Panc1 (cell line): ENCODE measurements around the gene MVD. TPM values are rescaled to one million over a fixed set of nuclear protein-coding genes. Genes with fewer than 3 reads are reported as not detected.

ENCODE experiments used
- ATAC-seq: fragments of 200-7000 bp; cut with Tn5 transposase; 2 replicates; pipeline ENCODE4 v1.9.1; 2020; ENCODE audit warnings: mild to moderate bottlenecking, moderate library complexity
- BruUV-seq: library from RNA; stranded (reverse); fragments of 400-500 nt; replicated peaks from 2 replicates; lab custom pipeline; 2021; lab: Mats Ljungman, UMichigan
- CTCF ChIA-PET: fragments of 300-600 bp; sonication (Branson Sonifier 250); formaldehyde crosslinking; loops from one replicate; lab custom pipeline; 2022; ENCODE audit warnings: antibody characterized with exemption; lab: Charles Lee
- POLR2A ChIA-PET: fragments of 300-600 bp; sonication (Branson Sonifier 250); formaldehyde crosslinking; loops from one replicate; lab custom pipeline; 2022; ENCODE audit warnings: antibody characterized with exemption; lab: Charles Lee
- DNase-seq: peaks from one replicate; pipeline ENCODE4 v3.0.0-alpha.2; 2010; ENCODE audit warnings: low read depth, low spot score
- H3K27ac ChIP-seq: 2 replicates; pipeline ENCODE4 v1.5.1; 2011; ENCODE audit warnings: mild to moderate bottlenecking, low read length, inconsistent platforms
- H3K27me3 ChIP-seq: fragments of 200-500 bp; sonication (Bioruptor generic); 2 replicates; pipeline ENCODE4 v1.6.0; 2014; ENCODE audit warnings: low read length, inconsistent platforms; ENCODE audit not compliant: control insufficient read depth, insufficient read depth
- H3K36me3 ChIP-seq: fragments of 200-500 bp; sonication (Bioruptor generic); 2 replicates; pipeline ENCODE4 v1.5.1; 2014; ENCODE audit warnings: inconsistent platforms, mild to moderate bottlenecking, low read length, moderate library complexity; ENCODE audit not compliant: control insufficient read depth, insufficient read depth
- H3K4me1 ChIP-seq: 2 replicates; pipeline ENCODE4 v1.5.1; 2011; ENCODE audit warnings: inconsistent platforms, mild to moderate bottlenecking, low read length, moderate library complexity; ENCODE audit not compliant: control insufficient read depth, insufficient read depth
- H3K4me3 ChIP-seq, 2 experiments: 2 replicates each; pipeline ENCODE4 v1.5.1; 2011 to 2012; ENCODE audit warnings: low read depth in 2 of 2, low read length in 2 of 2, mild to moderate bottlenecking in 2 of 2, inconsistent platforms in 1 of 2, moderate library complexity in 1 of 2
- H3K9me3 ChIP-seq: fragments of 200-500 bp; sonication (Bioruptor generic); 2 replicates; pipeline ENCODE4 v1.5.1; 2014; ENCODE audit warnings: low read depth, mild to moderate bottlenecking, inconsistent platforms, low read length, moderate library complexity; ENCODE audit not compliant: control insufficient read depth, insufficient read depth
- CTCF ChIP-seq: fragments of 450-650 bp; IDR thresholded peaks from 2 replicates; pipeline ENCODE4 v1.5.1; 2017; ENCODE audit warnings: mild to moderate bottlenecking
- POLR2AphosphoS5 ChIP-seq: IDR thresholded peaks from 2 replicates; pipeline ENCODE4 v1.6.1; 2012; ENCODE audit warnings: mild to moderate bottlenecking, low read depth, low read length, moderate library complexity
- SIN3A ChIP-seq: IDR thresholded peaks from 2 replicates; pipeline ENCODE4 v1.6.1; 2012; ENCODE audit warnings: low read depth, mild to moderate bottlenecking, low read length, moderate library complexity, borderline replicate concordance; ENCODE audit not compliant: insufficient read depth
- TCF7L2 ChIP-seq: IDR thresholded peaks from 2 replicates; pipeline ENCODE4 v1.6.1; 2011; ENCODE audit warnings: mild to moderate bottlenecking, low read depth, low read length, inconsistent platforms
- in situ Hi-C: cut with HindIII; loops from 2 replicates; pipeline ENCODE4 v1.10.0; 2016; ENCODE audit warnings: low sequenced_read_pairs, low pct_unique_long_range_greater_than_20kb
- intact Hi-C: fragments of 100-400 bp; cut with micrococcal nuclease; formaldehyde crosslinking; loops from one replicate; pipeline ENCODE4 v1.10.0; 2022; ENCODE audit not compliant: unreplicated experiment
- total RNA-seq: library from RNA; stranded (reverse); gene quantifications from one replicate; pipeline ENCODE4 v1.2.1, GENCODE V29; 2021; ENCODE audit not compliant: unreplicated experiment
- TF ChIP-seq, protein P1 (sequence below), 2 experiments: IDR thresholded peaks; 2 replicates each; pipeline ENCODE4 v1.6.1; 2011 to 2012; ENCODE audit warnings: low read depth in 2 of 2, control low read depth in 1 of 2, low read length in 1 of 2, mild to moderate bottlenecking in 1 of 2, moderate library complexity in 1 of 2; ENCODE audit not compliant: insufficient read depth in 1 of 2

Gene MVD
- total RNA-seq, 1 experiment from 2014 or later = 96.8 TPM

DNA sequence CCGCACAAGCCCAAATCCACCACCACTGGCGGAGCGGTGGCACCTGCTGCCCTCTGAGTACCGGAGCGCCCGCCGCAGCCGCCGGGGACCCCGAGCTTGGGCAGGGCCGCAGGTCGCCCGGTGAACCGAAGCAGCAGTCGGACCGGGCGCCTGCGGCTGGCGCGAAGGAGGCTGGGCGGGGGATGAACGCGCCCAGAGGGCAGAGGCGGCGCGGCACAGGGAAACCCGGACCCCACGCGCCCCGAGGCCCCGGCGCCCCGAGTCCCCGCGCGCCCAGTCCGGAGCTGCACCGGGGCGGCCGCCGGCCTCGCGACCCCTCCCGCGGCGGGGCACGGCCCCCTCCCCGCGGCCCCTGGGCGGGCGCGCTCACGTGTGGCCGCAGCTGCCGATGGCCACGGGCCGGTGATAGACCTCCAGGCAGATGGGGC lies 42.9 kb upstream of the MVD start:
- in situ Hi-C loops = no loop called here
- peak overlapping the region; percentile 59; the same call in 1 of the 2 replicates for H3K27ac ChIP-seq
- H3K27me3 ChIP-seq = no peaks in the 10 kb centered on the region
- DNase-seq (no peak), ATAC-seq (peak; percentile 39)
- BruUV-seq = no TSS peak
- peaks cover 9% of the 10 kb centered on the region for H3K4me1 ChIP-seq
- H3K4me3 ChIP-seq = peak overlapping the region; percentile 59 to 85
- CTCF ChIA-PET = no interaction called here
- TF ChIP-seq CTCF = no peak
- TF ChIP-seq, protein P1, sequence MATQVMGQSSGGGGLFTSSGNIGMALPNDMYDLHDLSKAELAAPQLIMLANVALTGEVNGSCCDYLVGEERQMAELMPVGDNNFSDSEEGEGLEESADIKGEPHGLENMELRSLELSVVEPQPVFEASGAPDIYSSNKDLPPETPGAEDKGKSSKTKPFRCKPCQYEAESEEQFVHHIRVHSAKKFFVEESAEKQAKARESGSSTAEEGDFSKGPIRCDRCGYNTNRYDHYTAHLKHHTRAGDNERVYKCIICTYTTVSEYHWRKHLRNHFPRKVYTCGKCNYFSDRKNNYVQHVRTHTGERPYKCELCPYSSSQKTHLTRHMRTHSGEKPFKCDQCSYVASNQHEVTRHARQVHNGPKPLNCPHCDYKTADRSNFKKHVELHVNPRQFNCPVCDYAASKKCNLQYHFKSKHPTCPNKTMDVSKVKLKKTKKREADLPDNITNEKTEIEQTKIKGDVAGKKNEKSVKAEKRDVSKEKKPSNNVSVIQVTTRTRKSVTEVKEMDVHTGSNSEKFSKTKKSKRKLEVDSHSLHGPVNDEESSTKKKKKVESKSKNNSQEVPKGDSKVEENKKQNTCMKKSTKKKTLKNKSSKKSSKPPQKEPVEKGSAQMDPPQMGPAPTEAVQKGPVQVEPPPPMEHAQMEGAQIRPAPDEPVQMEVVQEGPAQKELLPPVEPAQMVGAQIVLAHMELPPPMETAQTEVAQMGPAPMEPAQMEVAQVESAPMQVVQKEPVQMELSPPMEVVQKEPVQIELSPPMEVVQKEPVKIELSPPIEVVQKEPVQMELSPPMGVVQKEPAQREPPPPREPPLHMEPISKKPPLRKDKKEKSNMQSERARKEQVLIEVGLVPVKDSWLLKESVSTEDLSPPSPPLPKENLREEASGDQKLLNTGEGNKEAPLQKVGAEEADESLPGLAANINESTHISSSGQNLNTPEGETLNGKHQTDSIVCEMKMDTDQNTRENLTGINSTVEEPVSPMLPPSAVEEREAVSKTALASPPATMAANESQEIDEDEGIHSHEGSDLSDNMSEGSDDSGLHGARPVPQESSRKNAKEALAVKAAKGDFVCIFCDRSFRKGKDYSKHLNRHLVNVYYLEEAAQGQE (IDR thresholded peaks at IDR 0.05; ENCODE audit: insufficient read depth in 1 of 2, low read depth in 2 of 2, low read length in 1 of 2) = no peak
- TF ChIP-seq SIN3A = no peak
- TF ChIP-seq POLR2AphosphoS5 = no peak
- H3K9me3 ChIP-seq = no peaks in the 10 kb centered on the region
- intact Hi-C loops = no loop called here
- H3K36me3 ChIP-seq = peaks cover 6% of the 10 kb centered on the region; the same call in 1 of the 2 replicates
- POLR2A ChIA-PET = interaction anchor here (0.6 kb wide), 1 partner anchor 19 kb away, joined by 4 read pairs; no protein-coding TSS in a partner anchor

- H3K9me3 ChIP-seq = no peaks in the 10 kb centered on the region
- H3K4me1 ChIP-seq = peaks cover 9% of the 10 kb centered on the region
- H3K27me3 ChIP-seq = no peaks in the 10 kb centered on the region
- TF ChIP-seq CTCF = no peak
- TF ChIP-seq TCF7L2 = no peak
- TF ChIP-seq, protein P1 (IDR thresholded peaks at IDR 0.05; ENCODE audit: insufficient read depth in 1 of 2, low read depth in 2 of 2, low read length in 1 of 2) = no peak
- TF ChIP-seq SIN3A = no peak
- no peak for TF ChIP-seq POLR2AphosphoS5
- peak overlapping the region; percentile 59 to 85 for H3K4me3 ChIP-seq
- in situ Hi-C loops (no loop called here), intact Hi-C loops (no loop called here)
- ATAC-seq (no peak), DNase-seq (no peak)
- BruUV-seq = TSS peak; percentile 81
- H3K27ac ChIP-seq = peak overlapping the region; percentile 59; the same call in 1 of the 2 replicates
- ChIA-PET POLR2A (interaction anchor here (0.6 kb wide), 1 partner anchor 18 kb away, joined by 4 read pairs; no protein-coding TSS in a partner anchor), CTCF (no interaction called here)
- H3K36me3 ChIP-seq = peaks cover 6% of the 10 kb centered on the region; the same call in 1 of the 2 replicates
Observed at GRCh38 chr16:88705076-88705684, 42.3 kb upstream of the MVD start.
